ENCODE measurements around the gene RAPGEF4.
A peak's percentile ranks its signal among the peaks of the same experiment; 100 is the strongest.

The RAPGEF4 gene

GRCh38 chr2:172753610-172754009 is 18.0 kb downstream of the RAPGEF4 start:
- no peak for DNase-seq (ENCODE audit: low read depth)
- no peak for TF ChIP-seq CTCF (IDR thresholded peaks at IDR 0.05; ENCODE audit: insufficient read depth, low read depth, low read length, missing control alignments)
- H3K4me3 ChIP-seq (ENCODE audit: low read length) = no peak overlapping the region

GRCh38 chr2:172759441-172759840 is 23.8 kb downstream of the RAPGEF4 start:
- H3K4me3 ChIP-seq (ENCODE audit: low read length) = no peak overlapping the region
- no peak for TF ChIP-seq CTCF (IDR thresholded peaks at IDR 0.05; ENCODE audit: insufficient read depth, low read depth, low read length, missing control alignments)
- no peak for DNase-seq (ENCODE audit: low read depth)

GRCh38 chr2:172761306-172761705 is 25.7 kb downstream of the RAPGEF4 start:
- no peak for TF ChIP-seq CTCF (IDR thresholded peaks at IDR 0.05; ENCODE audit: insufficient read depth, low read depth, low read length, missing control alignments)
- DNase-seq (ENCODE audit: low read depth) = no peak
- H3K4me3 ChIP-seq (ENCODE audit: low read length) = no peak overlapping the region

- no peak overlapping the region for H3K4me3 ChIP-seq (ENCODE audit: low read length)
- DNase-seq (ENCODE audit: low read depth) = no peak
- TF ChIP-seq CTCF (IDR thresholded peaks at IDR 0.05; ENCODE audit: insufficient read depth, low read depth, low read length, missing control alignments) = no peak
Observed at GRCh38 chr2:172762574-172762973, 26.9 kb downstream of the RAPGEF4 start.

- H3K4me3 ChIP-seq (ENCODE audit: low read length) = no peak overlapping the region
- no peak for TF ChIP-seq CTCF (IDR thresholded peaks at IDR 0.05; ENCODE audit: insufficient read depth, low read depth, low read length, missing control alignments)
- DNase-seq (ENCODE audit: low read depth) = peak; percentile 11
Observed at GRCh38 chr2:172763079-172763478, 27.4 kb downstream of the RAPGEF4 start.

- H3K4me3 ChIP-seq (ENCODE audit: low read length) = no peak overlapping the region
- no peak for DNase-seq (ENCODE audit: low read depth)
- no peak for TF ChIP-seq CTCF (IDR thresholded peaks at IDR 0.05; ENCODE audit: insufficient read depth, low read depth, low read length, missing control alignments)
Observed at GRCh38 chr2:172765662-172766061, 30.0 kb downstream of the RAPGEF4 start.

GRCh38 chr2:172768401-172768800 is 32.8 kb downstream of the RAPGEF4 start:
- DNase-seq (ENCODE audit: low read depth) = no peak
- no peak for TF ChIP-seq CTCF (IDR thresholded peaks at IDR 0.05; ENCODE audit: insufficient read depth, low read depth, low read length, missing control alignments)
- no peak overlapping the region for H3K4me3 ChIP-seq (ENCODE audit: low read length)

Measured in epithelial cell of esophagus (primary cell).